ENCODE data around the gene CLMN. TPM values are rescaled to one million over a fixed set of nuclear protein-coding genes. Genes with fewer than 3 reads are reported as not detected.

CLMN gene
- total and polyA plus RNA-seq, 2 donors, result 0.71 to 1.9 TPM

GRCh38 chr14:95264271-95264973, 55.3 kb downstream of the CLMN start:
- WGBS, result 88% methylated on average over 10 of the region's 10 CpGs
- no peak overlapping the region for H3K4me3 ChIP-seq (ENCODE audit: low read length in 2 of 2)
- H3K27ac ChIP-seq (ENCODE audit: low read depth in 1 of 2, low read length in 1 of 2), result no peak overlapping the region
- H3K36me3 ChIP-seq (ENCODE audit: control insufficient read depth in 2 of 2, insufficient read depth in 2 of 2, low read length in 1 of 2), result no peaks in the 10 kb centered on the region
- H3K9me3 ChIP-seq (ENCODE audit: control insufficient read depth in 2 of 2, insufficient read depth in 1 of 2, low read length in 1 of 2), result no peaks in the 10 kb centered on the region
- H3K27me3 ChIP-seq (ENCODE audit: control insufficient read depth in 2 of 2, insufficient read depth in 1 of 2, low read length in 1 of 2), result no peaks in the 10 kb centered on the region
- no peak for DNase-seq (ENCODE audit: low read depth in 6 of 9, low spot score in 9 of 9)
- peaks cover 4 to 8% of the 10 kb centered on the region in 2 donors for H3K4me1 ChIP-seq (ENCODE audit: control insufficient read depth in 2 of 2, insufficient read depth in 2 of 2, low read length in 2 of 2)

- no peaks in the 10 kb centered on the region for H3K27me3 ChIP-seq (ENCODE audit: control insufficient read depth in 2 of 2, insufficient read depth in 1 of 2, low read length in 1 of 2)
- WGBS, result 96% methylated on average over 7 of the region's 7 CpGs
- H3K4me1 ChIP-seq (ENCODE audit: control insufficient read depth in 2 of 2, insufficient read depth in 2 of 2, low read length in 2 of 2), result peaks cover 4 to 8% of the 10 kb centered on the region in 2 donors
- H3K36me3 ChIP-seq (ENCODE audit: control insufficient read depth in 2 of 2, insufficient read depth in 2 of 2, low read length in 1 of 2), result no peaks in the 10 kb centered on the region
- no peak overlapping the region for H3K4me3 ChIP-seq (ENCODE audit: low read length in 2 of 2)
- H3K9me3 ChIP-seq (ENCODE audit: control insufficient read depth in 2 of 2, insufficient read depth in 1 of 2, low read length in 1 of 2), result no peaks in the 10 kb centered on the region
- no peak overlapping the region for H3K27ac ChIP-seq (ENCODE audit: low read depth in 1 of 2, low read length in 1 of 2)
- no peak for DNase-seq (ENCODE audit: low read depth in 6 of 9, low spot score in 9 of 9)
Measured at GRCh38 chr14:95263527-95264231, 56.0 kb downstream of the CLMN start.

GRCh38 chr14:95262511-95262891, 57.2 kb downstream of the CLMN start:
- no peak for DNase-seq (ENCODE audit: low read depth in 6 of 9, low spot score in 9 of 9)
- Histone ChIP-seq H3K36me3 (ENCODE audit: control insufficient read depth in 2 of 2, insufficient read depth in 2 of 2, low read length in 1 of 2) (no peaks in the 10 kb centered on the region), H3K4me1 (ENCODE audit: control insufficient read depth in 2 of 2, insufficient read depth in 2 of 2, low read length in 2 of 2) (peaks cover 4 to 8% of the 10 kb centered on the region in 2 donors), H3K27me3 (ENCODE audit: control insufficient read depth in 2 of 2, insufficient read depth in 1 of 2, low read length in 1 of 2) (no peaks in the 10 kb centered on the region), H3K9me3 (ENCODE audit: control insufficient read depth in 2 of 2, insufficient read depth in 1 of 2, low read length in 1 of 2) (no peaks in the 10 kb centered on the region), H3K27ac (ENCODE audit: low read depth in 1 of 2, low read length in 1 of 2) (no peak overlapping the region), H3K4me3 (ENCODE audit: low read length in 2 of 2) (no peak overlapping the region)
- 85% methylated on average over 3 of the region's 3 CpGs for WGBS

- Histone ChIP-seq H3K9me3 (ENCODE audit: control insufficient read depth in 2 of 2, insufficient read depth in 1 of 2, low read length in 1 of 2) (no peaks in the 10 kb centered on the region), H3K27ac (ENCODE audit: low read depth in 1 of 2, low read length in 1 of 2) (no peak overlapping the region), H3K27me3 (ENCODE audit: control insufficient read depth in 2 of 2, insufficient read depth in 1 of 2, low read length in 1 of 2) (no peaks in the 10 kb centered on the region), H3K4me3 (ENCODE audit: low read length in 2 of 2) (no peak overlapping the region), H3K36me3 (ENCODE audit: control insufficient read depth in 2 of 2, insufficient read depth in 2 of 2, low read length in 1 of 2) (no peaks in the 10 kb centered on the region), H3K4me1 (ENCODE audit: control insufficient read depth in 2 of 2, insufficient read depth in 2 of 2, low read length in 2 of 2) (peaks cover 4 to 8% of the 10 kb centered on the region in 2 donors)
- WGBS, result 94% methylated on average over 16 of the region's 16 CpGs
- no peak for DNase-seq (ENCODE audit: low read depth in 6 of 9, low spot score in 9 of 9)
Measured at GRCh38 chr14:95261616-95262510, 57.8 kb downstream of the CLMN start.

GRCh38 chr14:95260537-95261361, 59.0 kb downstream of the CLMN start:
- WGBS, result 94% methylated on average over 19 of the region's 19 CpGs
- no peak overlapping the region for H3K4me3 ChIP-seq (ENCODE audit: low read length in 2 of 2)
- peaks cover 3 to 6% of the 10 kb centered on the region in 2 donors for H3K4me1 ChIP-seq (ENCODE audit: control insufficient read depth in 2 of 2, insufficient read depth in 2 of 2, low read length in 2 of 2)
- H3K36me3 ChIP-seq (ENCODE audit: control insufficient read depth in 2 of 2, insufficient read depth in 2 of 2, low read length in 1 of 2), result no peaks in the 10 kb centered on the region
- no peaks in the 10 kb centered on the region for H3K9me3 ChIP-seq (ENCODE audit: control insufficient read depth in 2 of 2, insufficient read depth in 1 of 2, low read length in 1 of 2)
- no peaks in the 10 kb centered on the region for H3K27me3 ChIP-seq (ENCODE audit: control insufficient read depth in 2 of 2, insufficient read depth in 1 of 2, low read length in 1 of 2)
- DNase-seq (ENCODE audit: low read depth in 6 of 9, low spot score in 9 of 9), result no peak
- H3K27ac ChIP-seq (ENCODE audit: low read depth in 1 of 2, low read length in 1 of 2), result no peak overlapping the region

DNA sequence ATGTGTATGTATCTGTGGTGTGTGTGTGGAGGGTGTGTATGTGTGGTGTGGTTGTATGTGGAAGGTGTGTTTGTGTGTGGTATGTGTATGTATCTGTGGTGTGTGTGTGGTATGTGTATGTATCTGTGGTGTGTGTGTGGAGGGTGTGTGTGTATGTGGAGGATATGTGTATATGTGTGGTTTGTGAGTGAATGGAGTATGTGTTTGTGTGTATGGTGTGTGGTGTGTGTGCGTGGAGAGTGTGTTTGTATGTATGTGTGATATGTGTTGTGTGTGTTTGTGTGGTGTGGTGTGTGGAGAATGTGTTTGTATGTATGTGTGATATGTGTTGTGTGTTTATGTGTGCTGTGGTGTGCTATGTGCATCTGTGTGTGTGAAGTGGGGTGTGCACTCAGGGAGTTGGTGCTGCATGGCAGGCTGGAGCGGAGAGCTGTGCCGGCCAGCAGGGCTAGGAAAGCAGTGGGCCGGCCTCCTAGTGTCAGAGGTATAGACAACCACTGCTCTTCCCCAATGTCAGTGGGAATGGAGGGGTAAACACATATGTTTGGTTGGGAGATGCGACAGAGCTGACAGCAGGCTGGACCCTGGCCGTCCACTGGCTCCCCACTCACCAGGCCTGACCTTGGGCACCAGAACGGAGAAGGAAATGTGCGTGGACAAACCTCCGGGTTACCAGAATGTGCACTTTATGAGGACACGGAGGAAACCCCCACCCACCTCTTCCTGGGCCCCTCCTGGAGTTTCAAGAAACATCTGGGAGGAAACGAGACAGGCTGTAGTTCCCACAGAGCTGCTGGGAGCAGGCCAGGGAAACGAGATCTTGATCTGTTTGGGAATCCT, 60.7 kb downstream of the CLMN start:
- H3K27ac ChIP-seq (ENCODE audit: low read depth in 1 of 2, low read length in 1 of 2), result no peak overlapping the region
- H3K9me3 ChIP-seq (ENCODE audit: control insufficient read depth in 2 of 2, insufficient read depth in 1 of 2, low read length in 1 of 2), result no peaks in the 10 kb centered on the region
- no peaks in the 10 kb centered on the region for H3K4me1 ChIP-seq (ENCODE audit: control insufficient read depth in 2 of 2, insufficient read depth in 2 of 2, low read length in 2 of 2)
- no peak for DNase-seq (ENCODE audit: low read depth in 6 of 9, low spot score in 9 of 9)
- WGBS, result 58% methylated on average over 12 of the region's 12 CpGs
- H3K4me3 ChIP-seq (ENCODE audit: low read length in 2 of 2), result no peak overlapping the region
- H3K36me3 ChIP-seq (ENCODE audit: control insufficient read depth in 2 of 2, insufficient read depth in 2 of 2, low read length in 1 of 2), result no peaks in the 10 kb centered on the region
- no peaks in the 10 kb centered on the region for H3K27me3 ChIP-seq (ENCODE audit: control insufficient read depth in 2 of 2, insufficient read depth in 1 of 2, low read length in 1 of 2)

DNA sequence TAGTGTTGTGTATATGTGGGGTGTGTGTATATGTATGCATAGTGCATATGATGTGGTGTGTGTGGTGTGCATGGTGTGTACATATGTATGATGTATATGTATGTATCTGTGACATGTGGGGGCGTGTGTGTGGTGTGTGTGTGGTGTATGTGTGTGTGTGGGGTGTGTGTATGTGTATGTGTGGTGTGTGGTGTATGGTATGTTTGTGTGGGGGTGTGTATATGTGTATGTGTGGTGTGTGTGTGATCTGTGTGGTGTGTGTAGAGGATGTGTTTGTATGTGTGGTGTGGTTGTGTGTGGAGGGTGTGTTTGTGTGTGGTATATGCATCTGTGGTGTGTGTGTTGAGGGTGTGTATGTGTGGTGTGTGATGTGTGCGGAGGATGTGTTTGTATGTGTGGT, 61.6 kb downstream of the CLMN start:
- H3K27ac ChIP-seq (ENCODE audit: low read depth in 1 of 2, low read length in 1 of 2), result no peak overlapping the region
- 95% methylated on average over 2 of the region's 2 CpGs for WGBS
- no peaks in the 10 kb centered on the region for H3K4me1 ChIP-seq (ENCODE audit: control insufficient read depth in 2 of 2, insufficient read depth in 2 of 2, low read length in 2 of 2)
- no peak overlapping the region for H3K4me3 ChIP-seq (ENCODE audit: low read length in 2 of 2)
- DNase-seq (ENCODE audit: low read depth in 6 of 9, low spot score in 9 of 9), result no peak
- H3K36me3 ChIP-seq (ENCODE audit: control insufficient read depth in 2 of 2, insufficient read depth in 2 of 2, low read length in 1 of 2), result no peaks in the 10 kb centered on the region
- no peaks in the 10 kb centered on the region for H3K9me3 ChIP-seq (ENCODE audit: control insufficient read depth in 2 of 2, insufficient read depth in 1 of 2, low read length in 1 of 2)
- H3K27me3 ChIP-seq (ENCODE audit: control insufficient read depth in 2 of 2, insufficient read depth in 1 of 2, low read length in 1 of 2), result no peaks in the 10 kb centered on the region

DNA sequence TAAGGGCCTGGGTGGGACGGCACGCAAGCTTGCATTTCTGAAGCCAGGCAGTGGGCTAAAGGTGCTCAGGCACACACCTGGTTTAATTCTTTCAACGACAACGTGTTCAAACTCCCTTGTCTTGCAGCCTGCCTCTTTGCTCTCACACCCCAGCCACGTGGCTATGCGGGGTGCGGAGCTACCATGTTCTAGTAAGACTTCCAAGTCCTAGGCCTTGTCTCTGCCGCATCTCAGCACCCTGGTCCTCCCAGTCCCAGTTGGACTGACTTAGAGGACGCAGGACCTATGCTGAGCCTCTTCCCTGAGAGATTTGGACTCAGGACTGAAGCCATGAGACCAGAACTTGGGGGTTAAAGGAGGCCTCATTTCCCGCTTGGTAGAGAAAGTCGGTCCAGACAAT, 62.2 kb downstream of the CLMN start:
- DNase-seq (ENCODE audit: low read depth in 6 of 9, low spot score in 9 of 9), result no peak
- H3K4me1 ChIP-seq (ENCODE audit: control insufficient read depth in 2 of 2, insufficient read depth in 2 of 2, low read length in 2 of 2), result no peaks in the 10 kb centered on the region
- H3K4me3 ChIP-seq (ENCODE audit: low read length in 2 of 2), result no peak overlapping the region
- H3K9me3 ChIP-seq (ENCODE audit: control insufficient read depth in 2 of 2, insufficient read depth in 1 of 2, low read length in 1 of 2), result no peaks in the 10 kb centered on the region
- no peaks in the 10 kb centered on the region for H3K27me3 ChIP-seq (ENCODE audit: control insufficient read depth in 2 of 2, insufficient read depth in 1 of 2, low read length in 1 of 2)
- no peaks in the 10 kb centered on the region for H3K36me3 ChIP-seq (ENCODE audit: control insufficient read depth in 2 of 2, insufficient read depth in 2 of 2, low read length in 1 of 2)
- no peak overlapping the region for H3K27ac ChIP-seq (ENCODE audit: low read depth in 1 of 2, low read length in 1 of 2)
- 96% methylated on average over 11 of the region's 11 CpGs for WGBS
